Measurements from ENCODE around the gene PDE3A. TPM values are rescaled to one million over a fixed set of nuclear protein-coding genes. Genes with fewer than 3 reads are reported as not detected.

Gene PDE3A
- total RNA-seq, 2 experiments from 2014 or later: not detected

DNA sequence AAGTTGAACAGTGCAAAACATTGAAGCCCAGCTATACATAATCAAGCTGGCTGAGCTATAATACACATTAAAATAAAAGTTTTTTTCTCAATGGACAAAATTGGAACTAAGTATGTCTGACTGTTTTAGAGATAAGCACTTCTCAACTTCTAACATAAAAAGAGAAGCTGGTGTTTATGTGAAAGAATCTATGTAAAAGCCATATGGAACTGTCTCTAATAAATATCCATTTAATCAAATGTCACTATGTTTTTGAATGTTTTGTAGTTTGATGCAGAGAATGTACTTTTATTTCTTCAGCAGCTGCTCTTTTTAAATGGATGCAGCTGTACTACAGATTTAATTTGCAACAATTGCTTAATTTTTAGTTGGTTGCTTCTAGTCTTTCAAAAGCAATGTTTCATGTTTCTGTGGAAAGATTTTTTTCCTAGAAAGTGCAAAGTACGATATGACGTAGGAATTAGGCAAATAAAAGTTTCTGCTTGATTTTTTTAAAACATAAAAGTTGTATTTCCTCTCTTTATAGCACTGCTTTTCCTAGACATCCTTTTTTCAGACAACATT lies 114.2 kb downstream of the PDE3A start:
- H3K9me3 ChIP-seq (ENCODE audit: low read length): no peaks in the 10 kb centered on the region
- no TSS peak for BruUV-seq (replicated peaks)
- no peaks in the 10 kb centered on the region for H3K79me2 ChIP-seq (ENCODE audit: insufficient read depth, low read depth, low read length)
- H2AFZ ChIP-seq (ENCODE audit: low read length): no peak overlapping the region
- H3K9me2 ChIP-seq (ENCODE audit: insufficient read depth, low read length): no peaks in the 10 kb centered on the region
- no peak overlapping the region for H3K4me3 ChIP-seq (ENCODE audit: low read depth, low read length, poor library complexity, severe bottlenecking)
- no peak overlapping the region for H3K4me2 ChIP-seq (ENCODE audit: low read length)
- TF ChIP-seq, protein P1, sequence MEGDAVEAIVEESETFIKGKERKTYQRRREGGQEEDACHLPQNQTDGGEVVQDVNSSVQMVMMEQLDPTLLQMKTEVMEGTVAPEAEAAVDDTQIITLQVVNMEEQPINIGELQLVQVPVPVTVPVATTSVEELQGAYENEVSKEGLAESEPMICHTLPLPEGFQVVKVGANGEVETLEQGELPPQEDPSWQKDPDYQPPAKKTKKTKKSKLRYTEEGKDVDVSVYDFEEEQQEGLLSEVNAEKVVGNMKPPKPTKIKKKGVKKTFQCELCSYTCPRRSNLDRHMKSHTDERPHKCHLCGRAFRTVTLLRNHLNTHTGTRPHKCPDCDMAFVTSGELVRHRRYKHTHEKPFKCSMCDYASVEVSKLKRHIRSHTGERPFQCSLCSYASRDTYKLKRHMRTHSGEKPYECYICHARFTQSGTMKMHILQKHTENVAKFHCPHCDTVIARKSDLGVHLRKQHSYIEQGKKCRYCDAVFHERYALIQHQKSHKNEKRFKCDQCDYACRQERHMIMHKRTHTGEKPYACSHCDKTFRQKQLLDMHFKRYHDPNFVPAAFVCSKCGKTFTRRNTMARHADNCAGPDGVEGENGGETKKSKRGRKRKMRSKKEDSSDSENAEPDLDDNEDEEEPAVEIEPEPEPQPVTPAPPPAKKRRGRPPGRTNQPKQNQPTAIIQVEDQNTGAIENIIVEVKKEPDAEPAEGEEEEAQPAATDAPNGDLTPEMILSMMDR (conservative IDR thresholded peaks at IDR 0.05; ENCODE audit: low read length): no peak
- TF ChIP-seq EZH2phosphoT487 (IDR thresholded peaks at IDR 0.05; ENCODE audit: borderline replicate concordance, low read depth, low read length): no peak
- H4K20me1 ChIP-seq (ENCODE audit: insufficient read depth, low read length): no peaks in the 10 kb centered on the region
- intact Hi-C loops (cut with micrococcal nuclease; ENCODE audit: unreplicated experiment): no loop called here
- no peaks in the 10 kb centered on the region for H3K4me1 ChIP-seq (ENCODE audit: insufficient read depth, low read length, poor library complexity, severe bottlenecking)
- no peaks in the 10 kb centered on the region for H3K36me3 ChIP-seq (ENCODE audit: insufficient read depth, low read length)
- CTCF ChIA-PET (ENCODE audit: unreplicated experiment): no interaction called here
- POLR2A ChIA-PET: interaction anchor here (0.5 kb wide), 1 partner anchor 752 kb away, joined by 3 read pairs; no protein-coding TSS in a partner anchor
- DNase-seq (ENCODE audit: low spot score): no peak
- H3K27ac ChIP-seq (ENCODE audit: low read depth, low read length, poor library complexity, severe bottlenecking): no peak overlapping the region

DNA sequence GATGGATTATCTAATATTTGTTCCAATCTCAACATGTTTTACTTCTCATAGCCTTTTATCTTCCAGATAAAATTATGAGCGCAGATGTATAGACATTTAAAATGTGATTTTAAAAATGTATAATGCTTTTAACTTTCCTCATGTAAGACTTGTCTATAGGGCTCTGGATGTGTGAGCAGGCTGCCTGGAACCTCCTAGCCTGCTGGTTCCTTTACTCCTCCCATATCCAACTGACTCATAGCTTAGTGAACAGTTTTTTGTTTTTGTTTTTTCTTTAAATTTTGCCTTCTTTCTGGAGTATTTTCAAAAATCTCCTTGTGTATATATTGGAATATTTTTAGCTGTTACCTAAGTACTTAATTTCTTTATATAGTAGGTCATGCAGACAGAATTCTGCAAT lies 115.4 kb downstream of the PDE3A start:
- Histone ChIP-seq H3K9me2 (ENCODE audit: insufficient read depth, low read length) (no peaks in the 10 kb centered on the region), H3K36me3 (ENCODE audit: insufficient read depth, low read length) (no peaks in the 10 kb centered on the region), H4K20me1 (ENCODE audit: insufficient read depth, low read length) (no peaks in the 10 kb centered on the region), H3K4me2 (ENCODE audit: low read length) (no peak overlapping the region), H2AFZ (ENCODE audit: low read length) (no peak overlapping the region), H3K9me3 (ENCODE audit: low read length) (no peaks in the 10 kb centered on the region), H3K4me1 (ENCODE audit: insufficient read depth, low read length, poor library complexity, severe bottlenecking) (no peaks in the 10 kb centered on the region), H3K79me2 (ENCODE audit: insufficient read depth, low read depth, low read length) (no peaks in the 10 kb centered on the region), H3K4me3 (ENCODE audit: low read depth, low read length, poor library complexity, severe bottlenecking) (no peak overlapping the region), H3K27ac (ENCODE audit: low read depth, low read length, poor library complexity, severe bottlenecking) (no peak overlapping the region)
- DNase-seq (ENCODE audit: low spot score): no peak
- CTCF ChIA-PET (ENCODE audit: unreplicated experiment): no interaction called here
- intact Hi-C loops (cut with micrococcal nuclease; ENCODE audit: unreplicated experiment): no loop called here
- no peak for TF ChIP-seq EZH2phosphoT487 (IDR thresholded peaks at IDR 0.05; ENCODE audit: borderline replicate concordance, low read depth, low read length)
- TF ChIP-seq, protein P1 (conservative IDR thresholded peaks at IDR 0.05; ENCODE audit: low read length): no peak
- BruUV-seq (replicated peaks): no TSS peak
- POLR2A ChIA-PET: no interaction called here

DNA sequence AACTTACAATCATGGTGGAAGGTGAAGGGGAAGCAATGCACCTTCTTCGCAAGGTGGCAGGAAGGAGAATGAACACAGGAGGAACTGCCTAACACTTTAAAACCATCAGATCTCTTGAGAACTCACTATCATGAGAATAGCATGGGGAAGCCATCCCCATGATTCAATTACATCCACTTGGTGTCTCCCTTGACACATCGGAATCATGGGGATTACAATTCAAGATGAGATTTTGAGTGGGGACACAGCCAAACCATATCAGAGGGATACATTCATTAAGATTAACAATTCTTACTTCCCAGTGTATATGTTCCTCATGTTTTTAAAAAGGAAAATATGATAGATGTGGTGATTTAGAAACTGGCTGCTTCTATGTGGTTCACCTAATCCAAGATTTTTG lies 117.9 kb downstream of the PDE3A start:
- Histone ChIP-seq H3K4me3 (ENCODE audit: low read depth, low read length, poor library complexity, severe bottlenecking) (no peak overlapping the region), H3K9me3 (ENCODE audit: low read length) (no peaks in the 10 kb centered on the region), H3K79me2 (ENCODE audit: insufficient read depth, low read depth, low read length) (no peaks in the 10 kb centered on the region), H3K9me2 (ENCODE audit: insufficient read depth, low read length) (no peaks in the 10 kb centered on the region), H3K27ac (ENCODE audit: low read depth, low read length, poor library complexity, severe bottlenecking) (no peak overlapping the region), H2AFZ (ENCODE audit: low read length) (no peak overlapping the region), H3K4me1 (ENCODE audit: insufficient read depth, low read length, poor library complexity, severe bottlenecking) (no peaks in the 10 kb centered on the region), H3K36me3 (ENCODE audit: insufficient read depth, low read length) (no peaks in the 10 kb centered on the region), H3K4me2 (ENCODE audit: low read length) (no peak overlapping the region), H4K20me1 (ENCODE audit: insufficient read depth, low read length) (no peaks in the 10 kb centered on the region)
- intact Hi-C loops (cut with micrococcal nuclease; ENCODE audit: unreplicated experiment): no loop called here
- TF ChIP-seq EZH2phosphoT487 (IDR thresholded peaks at IDR 0.05; ENCODE audit: borderline replicate concordance, low read depth, low read length): no peak
- TF ChIP-seq, protein P1 (conservative IDR thresholded peaks at IDR 0.05; ENCODE audit: low read length): no peak
- POLR2A ChIA-PET: no interaction called here
- DNase-seq (ENCODE audit: low spot score): no peak
- BruUV-seq (replicated peaks): no TSS peak
- CTCF ChIA-PET (ENCODE audit: unreplicated experiment): no interaction called here
